ENCODE results near the gene HES7.

HES7 gene

GRCh38 chr17:8096541-8096940 lies 27.4 kb downstream of the HES7 start:
- Histone ChIP-seq H3K9me3 (no peaks in the 10 kb centered on the region), H3K27ac (no peak overlapping the region), H3K36me3 (no peaks in the 10 kb centered on the region), H3K4me3 (ENCODE audit: low read depth in 1 of 2, low read length in 1 of 2) (no peak overlapping the region), H3K27me3 (peaks cover 53% of the 10 kb centered on the region), H3K4me1 (ENCODE audit: control insufficient read depth in 1 of 2, insufficient read depth in 1 of 2, low read depth in 1 of 2, low read length in 1 of 2) (no peaks in the 10 kb centered on the region)
- TF ChIP-seq CTCF (IDR thresholded peaks at IDR 0.05), result no peak

GRCh38 chr17:8095361-8095760 lies 28.5 kb downstream of the HES7 start:
- no peaks in the 10 kb centered on the region for H3K9me3 ChIP-seq
- no peak overlapping the region for H3K27ac ChIP-seq
- H3K4me3 ChIP-seq (ENCODE audit: low read depth in 1 of 2, low read length in 1 of 2), result no peak overlapping the region
- peaks cover 65% of the 10 kb centered on the region for H3K27me3 ChIP-seq
- H3K36me3 ChIP-seq, result no peaks in the 10 kb centered on the region
- no peaks in the 10 kb centered on the region for H3K4me1 ChIP-seq (ENCODE audit: control insufficient read depth in 1 of 2, insufficient read depth in 1 of 2, low read depth in 1 of 2, low read length in 1 of 2)
- TF ChIP-seq CTCF (IDR thresholded peaks at IDR 0.05), result no peak

- no peak overlapping the region for H3K4me3 ChIP-seq (ENCODE audit: low read depth in 1 of 2, low read length in 1 of 2)
- H3K9me3 ChIP-seq, result no peaks in the 10 kb centered on the region
- no peaks in the 10 kb centered on the region for H3K4me1 ChIP-seq (ENCODE audit: control insufficient read depth in 1 of 2, insufficient read depth in 1 of 2, low read depth in 1 of 2, low read length in 1 of 2)
- peaks cover 84% of the 10 kb centered on the region for H3K27me3 ChIP-seq
- no peak overlapping the region for H3K27ac ChIP-seq
- no peaks in the 10 kb centered on the region for H3K36me3 ChIP-seq
- no peak for TF ChIP-seq CTCF (IDR thresholded peaks at IDR 0.05)
Observed at GRCh38 chr17:8091033-8091687, 32.7 kb downstream of the HES7 start.

- no peaks in the 10 kb centered on the region for H3K9me3 ChIP-seq
- peaks cover 73% of the 10 kb centered on the region for H3K27me3 ChIP-seq
- H3K27ac ChIP-seq, result no peak overlapping the region
- TF ChIP-seq CTCF (IDR thresholded peaks at IDR 0.05), result no peak
- no peak overlapping the region for H3K4me3 ChIP-seq (ENCODE audit: low read depth in 1 of 2, low read length in 1 of 2)
- no peaks in the 10 kb centered on the region for H3K4me1 ChIP-seq (ENCODE audit: control insufficient read depth in 1 of 2, insufficient read depth in 1 of 2, low read depth in 1 of 2, low read length in 1 of 2)
- H3K36me3 ChIP-seq, result no peaks in the 10 kb centered on the region
Observed at GRCh38 chr17:8089728-8090127, 34.2 kb downstream of the HES7 start.

- no peaks in the 10 kb centered on the region for H3K36me3 ChIP-seq
Observed at GRCh38 chr17:8087952-8088230, 36.0 kb downstream of the HES7 start.

More at GRCh38 chr17:8087952-8088230, 36.0 kb downstream of the HES7 start:
- Histone ChIP-seq H3K9me3 (no peaks in the 10 kb centered on the region), H3K4me3 (ENCODE audit: low read depth in 1 of 2, low read length in 1 of 2) (no peak overlapping the region), H3K4me1 (ENCODE audit: control insufficient read depth in 1 of 2, insufficient read depth in 1 of 2, low read depth in 1 of 2, low read length in 1 of 2) (no peaks in the 10 kb centered on the region), H3K27ac (no peak overlapping the region), H3K27me3 (peaks cover 78% of the 10 kb centered on the region)
- no peak for TF ChIP-seq CTCF (IDR thresholded peaks at IDR 0.05)
